ENCODE results near the gene CDKN1A. TPM values are rescaled to one million over a fixed set of nuclear protein-coding genes. Genes with fewer than 3 reads are reported as not detected.

CDKN1A gene
- total and polyA plus RNA-seq, 11 donors, result 27.5 to 658 (median 99.8) TPM

- WGBS, 4 donors, result 70 to 82% (median 75%) methylated on average over 9 to 11 of the region's 11 CpGs
- peak in 1 of 5 donors; percentile 18 for DNase-seq
- H3K27ac ChIP-seq, result peak overlapping the region in 1 of 12 donors; percentile 49
- H3K27me3 ChIP-seq, result no peaks in the 10 kb centered on the region
- H3K4me1 ChIP-seq, result peaks cover 0 to 28% (median 5%) of the 10 kb centered on the region in 12 donors
- TF ChIP-seq CTCF (IDR thresholded peaks at IDR 0.05), result no peak
- TF ChIP-seq POLR2A (IDR thresholded peaks at IDR 0.05), result no peak
- no peak overlapping the region for H3K4me3 ChIP-seq
- no peaks in the 10 kb centered on the region for H3K9me3 ChIP-seq
- peak in 1 of 4 donors; percentile 6 for ATAC-seq
- intact Hi-C loops (cut with DNase I), result loop anchor here in 1 of 10 donors (10.0 kb wide), 1 partner anchor 104 kb away; no protein-coding TSS in a partner anchor
- H3K36me3 ChIP-seq, result no peaks in the 10 kb centered on the region
Observed at GRCh38 chr6:36728289-36729160, 50.0 kb downstream of the CDKN1A start.

- Histone ChIP-seq H3K9me3 (no peaks in the 10 kb centered on the region), H3K4me3 (no peak overlapping the region), H3K36me3 (no peaks in the 10 kb centered on the region), H3K27ac (peak overlapping the region in 1 of 12 donors; percentile 49), H3K4me1 (peaks cover 0 to 28% (median 5%) of the 10 kb centered on the region in 12 donors), H3K27me3 (no peaks in the 10 kb centered on the region)
- no peak for DNase-seq
- 21 to 37% (median 27%) methylated on average over 3 of the region's 3 CpGs for WGBS, 4 donors
- no peak for ATAC-seq
- intact Hi-C loops (cut with DNase I), result loop anchor here in 1 of 10 donors (10.0 kb wide), 1 partner anchor 104 kb away; no protein-coding TSS in a partner anchor
- TF ChIP-seq CTCF (IDR thresholded peaks at IDR 0.05), result no peak
Observed at GRCh38 chr6:36729161-36729524, 50.6 kb downstream of the CDKN1A start.

- Histone ChIP-seq H3K4me1 (peaks cover 0 to 43% (median 14%) of the 10 kb centered on the region in 12 donors), H3K9me3 (no peaks in the 10 kb centered on the region), H3K27me3 (no peaks in the 10 kb centered on the region), H3K4me3 (no peak overlapping the region), H3K27ac (no peak overlapping the region), H3K36me3 (no peaks in the 10 kb centered on the region)
- ATAC-seq, result no peak
- TF ChIP-seq CTCF (IDR thresholded peaks at IDR 0.05), result no peak
- TF ChIP-seq POLR2A (IDR thresholded peaks at IDR 0.05), result no peak
- intact Hi-C loops (cut with DNase I), result no loop called here
- peak in 1 of 5 donors; percentile 11 for DNase-seq
- WGBS, 4 donors, result 91 to 94% (median 91%) methylated on average over 12 to 15 of the region's 15 CpGs
Observed at GRCh38 chr6:36730424-36731380, 52.2 kb downstream of the CDKN1A start.

Data from heart left ventricle (tissue), 16 donors.